Stimulated activated CD8-positive, alpha-beta memory T cell treated with anti-CD3 and anti-CD28 coated beads, Interleukin-15, amount 100 ng/mL, for 24 hours (primary cell): Measurements from ENCODE around the gene ESRRB.

Experiments
- DNase-seq: peaks from one replicate; pipeline ENCODE4 v3.0.0-alpha.2; 2020; ENCODE audit warnings: low read depth

ESRRB gene

DNA sequence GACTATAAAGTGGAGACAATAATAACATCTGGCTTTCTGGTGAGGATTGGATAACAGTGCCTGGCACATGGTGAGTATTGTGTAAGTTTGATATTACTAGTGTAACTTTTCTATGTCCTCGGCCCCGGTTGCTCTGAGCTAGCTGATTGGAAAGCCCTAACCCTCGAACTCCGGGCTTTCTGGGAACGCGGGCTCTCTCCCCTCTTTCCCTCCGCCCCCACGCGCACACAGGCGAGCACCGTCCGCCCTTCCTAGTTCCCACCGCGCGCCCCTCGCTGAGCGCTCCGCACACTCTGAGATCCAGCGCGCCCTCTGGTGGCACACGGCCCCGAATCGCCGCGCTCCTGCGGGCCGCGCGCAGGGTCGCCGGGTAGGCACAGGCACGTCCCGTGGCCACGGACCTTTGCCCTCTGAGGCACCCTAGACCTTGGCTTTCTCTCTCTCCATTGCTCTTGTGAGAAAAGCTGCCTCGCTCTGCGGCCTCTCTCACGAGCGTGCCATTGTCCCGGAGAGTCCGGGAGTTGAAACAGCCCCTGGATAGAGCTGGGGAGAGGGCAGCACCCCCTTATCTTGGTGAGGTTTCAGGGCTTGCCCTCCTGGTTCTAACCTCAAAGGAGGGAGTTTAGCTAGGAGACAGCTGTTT is 23.2 kb upstream of the ESRRB start:
- DNase-seq, result peak; percentile 49

DNA sequence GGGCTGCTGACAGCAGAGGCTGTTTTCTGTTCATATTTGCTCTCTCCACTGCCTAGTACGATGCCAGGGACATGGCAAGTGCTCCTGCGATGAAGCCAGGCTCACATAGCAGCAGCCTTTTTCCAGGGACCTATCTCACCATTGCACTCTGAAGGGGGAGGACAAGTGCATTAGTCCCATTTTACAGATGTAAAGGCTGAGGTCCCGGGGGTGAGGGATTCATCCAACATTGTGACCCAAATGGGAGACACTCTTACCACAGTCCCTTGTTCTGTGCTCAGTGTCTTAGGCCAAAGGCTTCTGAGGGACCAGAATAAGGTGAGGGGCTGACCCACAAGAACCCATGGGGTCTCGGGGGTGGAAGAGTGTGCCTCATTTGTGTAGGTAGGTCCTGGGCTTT is 21.6 kb upstream of the ESRRB start:
- DNase-seq, result no peak

DNA sequence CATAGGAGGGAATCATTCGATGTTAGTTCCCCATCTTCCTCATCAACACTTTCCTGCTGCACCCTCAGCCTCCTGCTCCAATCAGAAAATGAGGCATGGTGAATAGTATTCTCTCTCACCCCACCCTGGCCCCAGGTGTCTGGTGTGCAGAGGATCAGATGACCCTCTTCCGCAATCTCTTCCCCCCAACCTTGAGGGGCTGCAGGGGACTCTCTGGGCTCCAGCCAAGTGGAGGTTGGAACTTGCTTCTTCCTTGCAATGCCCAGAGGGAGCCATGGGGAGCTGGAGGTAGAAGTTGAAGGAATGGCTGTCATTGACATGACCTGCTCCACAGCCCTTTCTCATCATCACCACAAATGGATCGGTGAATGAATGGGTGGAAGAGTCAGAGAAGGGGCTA is 20.2 kb upstream of the ESRRB start:
- no peak for DNase-seq

DNA sequence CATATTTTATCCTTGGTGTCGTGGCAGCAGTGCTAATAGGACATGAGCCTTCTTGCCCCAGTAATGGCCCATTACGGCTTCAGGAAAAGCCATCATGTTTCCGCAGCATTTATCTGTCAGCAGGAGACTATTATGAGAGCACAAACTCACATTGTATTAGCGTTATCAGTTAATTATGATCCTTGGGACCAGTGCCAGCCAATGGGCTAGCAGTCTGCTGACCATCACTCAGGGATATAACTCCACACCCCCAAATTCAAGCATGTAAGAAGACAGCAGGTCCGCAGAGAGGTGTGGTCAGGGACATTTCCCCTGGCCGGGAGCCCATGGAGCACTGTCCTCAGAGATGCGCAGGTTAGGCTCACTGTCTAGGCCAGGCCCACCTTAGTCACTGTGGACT is 4.9 kb upstream of the ESRRB start:
- DNase-seq, result no peak

DNA sequence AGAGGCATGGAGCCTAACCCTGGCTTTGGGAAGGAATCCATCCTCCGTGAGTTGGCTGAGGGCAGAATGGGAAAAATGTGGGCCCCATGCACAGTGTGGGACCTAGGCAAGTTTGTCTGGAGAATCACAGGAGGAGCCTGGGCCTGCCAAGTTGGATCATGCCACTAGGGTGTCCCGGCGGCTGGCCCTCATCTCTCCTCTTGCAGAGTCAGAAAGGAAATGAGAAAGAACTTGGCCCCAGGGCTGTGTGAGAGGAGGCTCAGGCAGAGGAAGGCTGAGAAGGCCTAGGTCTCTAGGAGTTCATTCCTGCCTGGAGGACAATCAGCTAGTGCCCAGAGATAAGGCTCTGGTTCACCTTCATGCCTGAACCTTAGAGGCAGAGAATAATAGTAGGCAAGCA is 2.5 kb upstream of the ESRRB start:
- DNase-seq, result no peak

DNA sequence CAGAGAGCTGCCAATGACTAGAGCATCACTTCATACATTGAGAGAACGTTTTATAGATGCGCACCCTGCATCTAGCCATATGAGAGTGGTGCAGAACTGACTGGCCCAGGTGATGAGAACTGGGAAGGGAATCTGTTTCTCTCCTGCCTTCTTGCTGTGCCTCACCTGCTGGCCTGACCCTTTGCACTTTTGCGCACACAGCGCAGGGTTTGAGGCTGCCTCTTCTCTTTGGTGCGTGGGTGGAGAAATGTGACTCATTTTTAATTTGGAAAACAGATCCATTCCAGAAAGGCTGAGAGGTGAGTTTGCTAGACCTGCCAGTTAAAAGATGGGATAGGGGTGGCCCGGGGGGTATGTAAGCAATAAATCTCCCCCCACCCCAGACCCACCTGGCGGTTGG is 453 bp upstream of the ESRRB start:
- DNase-seq, result no peak

DNA sequence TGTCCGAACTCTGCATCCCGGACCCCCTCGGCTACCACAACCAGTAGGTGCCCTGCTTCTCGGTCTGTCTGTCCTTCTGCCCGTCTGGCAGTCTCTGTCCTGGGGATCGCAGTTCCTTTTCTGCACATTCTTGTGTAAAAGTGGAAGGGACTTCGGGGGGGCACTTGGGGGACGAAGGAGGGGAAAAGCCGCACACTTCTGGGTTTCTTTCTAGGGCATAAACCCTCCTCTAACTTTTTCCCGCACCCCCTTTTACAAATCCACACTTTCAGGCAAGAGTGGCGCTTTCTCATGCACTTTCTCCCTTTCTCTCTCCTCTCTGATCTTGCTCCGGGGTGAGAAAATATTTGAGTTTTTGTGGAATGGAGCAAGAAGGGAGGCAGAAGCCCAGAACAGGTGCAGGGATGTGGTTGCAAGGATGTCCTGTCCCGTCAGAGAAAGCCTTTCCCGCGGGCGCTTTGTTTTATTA is 506 bp downstream of the ESRRB start:
- no peak for DNase-seq

DNA sequence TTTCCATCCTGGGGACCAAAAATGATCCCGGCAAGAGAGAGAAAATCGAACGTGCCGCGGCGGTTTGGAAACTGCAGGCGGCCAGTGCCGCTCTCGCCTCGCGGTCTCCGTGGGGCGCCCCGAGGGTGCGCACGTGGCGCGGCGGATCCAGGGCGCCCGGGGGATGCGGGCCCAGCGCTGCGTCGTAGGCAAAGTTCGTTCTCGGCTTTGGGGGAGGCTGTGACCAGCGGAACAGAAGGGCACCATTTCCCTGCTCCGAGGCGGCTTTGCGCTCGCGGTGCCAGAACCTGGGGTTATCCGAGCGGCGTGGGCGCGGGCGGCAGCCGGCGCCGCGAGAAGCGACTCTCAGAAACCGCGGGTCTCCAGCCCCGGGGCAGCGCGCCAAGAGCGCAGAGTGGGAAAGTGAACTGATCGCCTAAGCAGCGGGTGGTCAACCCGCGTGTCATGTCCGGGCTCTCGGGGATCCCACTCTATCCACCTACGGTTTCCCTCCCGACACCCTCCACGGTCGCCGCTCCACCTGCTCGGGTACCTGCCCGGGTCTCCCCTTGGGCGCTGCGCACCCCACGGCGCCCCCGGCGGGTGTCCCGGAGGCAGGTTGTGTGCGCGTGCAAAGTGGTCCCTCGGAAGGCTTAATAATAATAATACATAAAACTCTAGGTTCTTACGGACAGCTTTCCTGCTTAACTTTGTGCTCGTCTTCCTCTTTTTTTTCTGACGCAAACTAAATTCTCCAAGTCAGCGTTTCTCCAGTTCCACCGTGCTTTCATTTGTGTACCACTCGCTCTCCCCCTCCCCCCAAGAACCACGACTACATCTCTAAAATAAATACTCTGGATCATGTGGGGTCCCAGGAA is 1.2 kb downstream of the ESRRB start:
- DNase-seq, result no peak

DNA sequence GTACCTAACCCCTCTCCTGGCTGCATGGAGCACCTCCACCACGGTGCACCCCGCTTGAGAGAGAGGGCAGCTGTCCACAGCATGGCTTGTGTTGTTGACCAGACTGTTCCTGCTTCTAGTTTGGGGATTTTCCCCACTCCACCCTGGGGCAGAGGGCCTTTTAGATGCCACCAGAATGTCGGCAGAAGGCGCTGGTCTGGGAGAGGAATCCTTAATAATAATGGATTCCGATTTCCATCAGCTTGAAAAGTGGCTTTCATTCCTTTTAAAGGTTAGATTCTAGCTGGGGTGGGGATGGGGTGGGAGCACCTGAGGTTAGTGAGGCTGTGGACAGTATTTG is 1.8 kb downstream of the ESRRB start:
- DNase-seq, result no peak

DNA sequence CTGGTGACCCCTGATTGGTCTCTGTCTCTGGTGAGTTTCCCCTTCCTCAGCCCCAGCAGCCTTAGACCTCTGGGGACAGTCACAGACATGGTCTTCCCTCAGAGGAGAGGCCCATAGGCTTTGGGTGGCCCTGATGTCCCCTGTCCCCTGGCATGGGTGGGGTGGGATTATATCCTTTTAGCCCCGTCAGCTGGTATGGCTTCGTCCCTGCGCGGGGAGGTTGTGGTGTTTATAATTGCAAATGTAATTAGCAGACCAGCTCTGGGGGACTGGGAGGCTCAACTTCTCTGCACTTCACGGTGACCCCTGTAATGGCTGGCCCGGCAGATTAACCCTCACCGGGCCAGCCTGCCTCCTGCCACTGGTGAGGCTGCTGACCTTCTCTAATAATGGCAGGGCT is 5.1 kb downstream of the ESRRB start:
- no peak for DNase-seq

DNA sequence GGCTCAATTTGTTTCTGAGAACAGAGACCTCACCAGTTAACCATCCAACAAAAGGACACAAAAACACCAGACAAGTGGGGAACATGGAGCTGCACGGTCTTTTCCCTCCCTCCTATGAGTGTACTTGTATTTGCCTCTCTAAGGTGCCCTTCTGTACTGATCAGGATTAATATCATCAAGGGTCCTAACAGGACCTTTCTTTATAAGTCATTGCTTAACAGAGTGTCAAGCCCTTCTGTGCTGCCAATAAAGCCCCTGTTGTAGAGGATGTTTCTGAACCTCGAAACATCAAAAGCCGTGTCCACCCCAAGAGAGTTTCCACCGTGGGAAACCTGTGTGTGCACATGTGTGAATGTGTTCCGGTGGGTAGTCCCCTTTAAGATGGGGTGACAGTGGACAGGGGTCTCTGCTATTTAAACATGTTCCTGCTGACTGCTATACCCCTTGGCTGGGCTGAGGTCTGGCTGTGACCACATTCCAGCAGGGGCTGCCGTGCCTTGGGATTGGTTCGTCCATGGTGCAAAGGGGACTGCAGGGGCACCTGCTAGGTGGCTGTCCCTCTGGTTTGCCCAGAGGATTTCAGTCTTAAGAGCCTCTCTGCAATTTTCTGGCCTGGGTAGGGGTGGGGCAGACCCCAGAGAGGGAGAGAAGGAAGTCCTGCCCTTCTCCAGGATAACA is 6.0 kb downstream of the ESRRB start:
- no peak for DNase-seq

DNA sequence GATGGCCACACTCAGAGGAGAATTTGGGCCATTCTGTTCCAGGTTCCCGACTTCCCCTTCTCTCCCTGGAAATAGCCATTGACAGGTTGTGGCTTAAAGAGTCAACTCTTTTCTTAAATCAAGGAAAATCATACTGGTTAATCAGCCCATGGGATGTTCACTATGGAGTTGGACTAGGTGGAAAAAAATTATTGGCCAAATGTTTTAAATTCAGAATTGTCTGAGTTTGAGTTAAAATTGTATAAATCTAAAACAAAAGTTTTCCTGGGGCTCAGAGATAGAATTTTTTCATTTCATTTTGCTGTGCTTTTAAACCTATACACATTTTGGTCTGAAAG is 6.5 kb downstream of the ESRRB start:
- DNase-seq, result no peak

DNA sequence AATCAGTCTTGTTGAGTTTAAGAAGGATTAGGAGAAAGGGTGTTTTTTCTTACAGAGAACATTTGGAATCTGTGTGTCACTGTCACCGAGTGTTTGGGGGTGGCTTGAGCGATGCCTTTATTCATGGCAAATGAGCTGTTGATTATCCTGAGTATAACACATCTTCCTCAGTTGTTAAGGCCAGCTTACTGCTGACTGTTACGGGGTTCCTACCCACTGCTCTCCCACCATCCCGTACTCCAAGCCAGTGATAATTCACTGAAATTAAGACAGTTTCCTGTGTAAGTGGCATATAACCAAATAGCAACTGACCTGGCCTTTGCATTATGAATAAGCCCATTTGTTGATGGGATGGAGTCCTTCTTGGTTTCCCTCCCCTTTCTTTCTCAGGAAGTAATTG is 9.5 kb downstream of the ESRRB start:
- DNase-seq, result no peak

DNA sequence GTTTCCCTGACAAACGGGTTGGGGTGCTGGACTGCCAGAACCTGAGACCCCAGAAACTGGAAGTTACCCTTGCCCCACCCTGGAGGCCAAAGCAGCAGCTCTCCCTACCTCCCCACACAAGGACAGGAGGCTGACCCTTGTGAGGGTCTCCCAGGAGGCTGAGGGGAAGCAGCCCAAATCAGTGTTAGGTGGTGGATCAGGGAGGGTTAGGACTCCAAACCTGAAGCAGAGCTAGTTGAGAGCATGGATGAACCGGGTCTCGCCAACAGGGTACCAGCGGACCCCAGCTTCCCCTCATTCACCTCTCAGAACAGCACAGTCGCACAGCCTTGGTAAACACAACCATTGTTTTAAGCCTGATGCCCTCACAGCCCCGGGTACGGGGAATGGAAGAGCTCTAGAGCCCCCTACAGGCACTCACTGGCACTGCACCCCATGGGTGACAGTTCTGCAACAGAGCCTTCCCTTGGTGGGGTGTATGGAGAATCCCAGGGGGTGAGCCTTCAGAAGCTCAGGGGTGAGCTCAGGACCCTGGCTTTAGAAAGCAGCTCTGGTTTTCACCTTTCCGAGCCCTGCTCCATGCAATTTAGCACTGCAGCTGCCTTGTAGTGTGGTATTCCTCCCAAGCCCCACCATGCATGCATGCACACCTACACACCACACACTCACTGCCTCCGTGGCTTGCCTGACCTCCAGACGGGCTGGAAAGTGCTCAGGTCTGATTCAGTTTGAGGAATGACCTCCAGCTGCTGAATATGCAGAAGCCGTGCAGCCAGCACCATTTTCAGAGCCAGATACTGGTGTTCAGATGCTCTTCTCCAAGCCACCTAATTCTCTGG is 11.2 kb downstream of the ESRRB start:
- peak; percentile 53 for DNase-seq

DNA sequence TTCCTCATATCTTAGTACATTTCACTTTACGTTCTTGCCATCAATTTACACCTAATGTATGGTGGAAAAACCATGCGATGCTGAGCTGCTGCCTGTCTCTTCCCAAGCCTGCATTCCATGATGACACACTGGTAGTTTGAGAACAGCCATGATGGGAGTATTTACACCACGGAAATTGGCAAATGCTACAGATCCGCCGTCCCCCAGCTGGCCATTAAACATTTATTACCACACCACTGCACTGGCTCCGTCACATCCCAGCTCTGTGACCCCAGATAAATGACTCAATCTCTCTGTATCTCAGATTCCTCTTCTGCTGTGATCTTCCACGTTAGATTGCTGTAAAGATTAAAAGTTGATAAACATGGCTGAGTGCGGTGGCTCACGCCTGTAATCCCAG is 13.9 kb downstream of the ESRRB start:
- DNase-seq, result no peak

DNA sequence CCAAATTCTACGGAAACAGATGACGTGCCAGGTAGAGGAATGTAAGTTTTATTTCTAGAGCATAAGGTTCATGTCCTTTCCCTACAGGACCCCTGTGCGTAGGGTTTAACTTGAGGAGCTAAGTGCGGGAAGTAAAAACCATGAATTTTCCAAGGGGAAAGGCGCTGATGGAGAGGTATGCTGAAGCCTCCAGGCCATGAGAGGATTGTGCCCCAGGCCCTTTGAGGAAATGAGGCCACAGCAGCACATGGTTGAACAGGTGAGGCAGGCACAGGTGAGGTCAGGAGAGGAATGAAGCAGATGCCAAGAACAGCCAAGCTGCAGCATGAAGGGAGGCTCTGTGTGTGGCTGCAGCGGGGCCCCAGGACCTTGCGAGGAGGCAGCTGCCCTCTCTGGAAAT is 14.7 kb downstream of the ESRRB start:
- no peak for DNase-seq

DNA sequence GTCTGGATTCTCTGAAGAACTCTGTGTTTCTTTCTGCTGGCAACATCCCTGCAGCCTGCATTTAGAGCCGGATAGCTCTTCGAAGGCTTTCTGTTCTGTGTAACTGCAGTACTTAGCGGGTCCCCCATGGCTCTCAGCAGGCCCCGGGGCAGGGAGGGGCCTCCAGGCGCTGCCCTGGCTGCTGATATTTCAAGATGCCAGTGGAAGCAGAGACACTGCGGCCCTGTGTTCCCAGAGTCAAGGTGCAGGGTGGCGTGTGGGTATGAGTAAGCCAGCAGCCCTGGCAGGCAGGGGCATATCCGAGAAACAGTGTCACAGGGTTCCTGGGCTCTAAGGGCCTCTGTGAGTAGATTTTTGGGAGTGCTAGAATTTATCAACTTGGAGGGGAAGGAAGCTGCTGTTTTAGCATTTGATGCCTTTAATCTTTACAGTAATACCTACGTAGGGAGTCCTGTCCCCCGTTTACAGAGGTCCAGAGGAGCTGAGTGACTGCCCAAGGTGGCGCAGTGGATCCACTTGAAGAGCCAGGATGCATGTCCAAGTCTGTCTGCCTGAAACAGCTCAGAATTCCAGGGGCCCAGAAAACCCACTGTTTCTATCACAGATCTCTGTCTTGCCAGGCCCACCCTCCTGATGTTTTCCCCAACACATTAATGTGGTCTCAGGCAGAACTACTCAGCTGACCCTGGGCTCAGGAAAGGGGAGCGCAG is 16.2 kb downstream of the ESRRB start:
- DNase-seq, result no peak

DNA sequence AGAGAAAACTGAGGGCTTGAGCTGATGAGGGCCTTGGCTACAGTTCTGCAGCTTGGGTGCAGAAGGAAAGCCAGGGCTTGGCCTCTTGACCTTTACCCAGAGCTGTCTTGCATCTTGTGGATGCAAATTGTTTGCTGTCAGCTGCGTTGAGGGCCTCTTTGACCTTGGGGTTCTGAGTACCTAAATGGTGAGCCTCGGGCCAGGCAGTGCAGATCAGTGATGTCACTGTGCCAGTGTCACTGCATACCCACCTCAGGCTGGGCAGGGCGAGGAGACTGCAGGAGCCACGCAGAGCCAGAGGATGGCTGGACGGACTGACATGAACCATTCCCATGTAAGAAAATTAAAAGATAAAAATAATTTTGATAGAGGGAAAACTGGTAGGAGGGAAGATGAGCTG is 18.6 kb downstream of the ESRRB start:
- no peak for DNase-seq

DNA sequence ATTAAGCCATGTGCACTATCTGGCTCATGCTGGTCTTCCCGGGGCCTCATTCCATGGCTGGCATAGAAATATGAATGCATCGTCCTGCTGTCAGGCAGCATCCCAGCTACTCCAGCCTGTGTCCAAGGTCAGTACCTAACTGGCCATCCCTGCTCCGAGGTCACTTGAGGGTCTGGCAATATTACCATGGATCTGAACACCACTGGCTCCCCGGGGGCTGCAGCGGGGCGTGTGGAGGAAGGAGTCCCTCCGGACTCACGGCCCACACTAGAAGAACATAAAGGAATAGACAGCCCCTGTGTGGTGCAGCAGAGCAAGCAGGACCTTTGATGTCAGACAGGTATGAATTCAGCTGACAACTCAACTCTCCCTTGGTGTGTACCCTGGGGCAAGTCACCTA is 19.2 kb downstream of the ESRRB start:
- no peak for DNase-seq

DNA sequence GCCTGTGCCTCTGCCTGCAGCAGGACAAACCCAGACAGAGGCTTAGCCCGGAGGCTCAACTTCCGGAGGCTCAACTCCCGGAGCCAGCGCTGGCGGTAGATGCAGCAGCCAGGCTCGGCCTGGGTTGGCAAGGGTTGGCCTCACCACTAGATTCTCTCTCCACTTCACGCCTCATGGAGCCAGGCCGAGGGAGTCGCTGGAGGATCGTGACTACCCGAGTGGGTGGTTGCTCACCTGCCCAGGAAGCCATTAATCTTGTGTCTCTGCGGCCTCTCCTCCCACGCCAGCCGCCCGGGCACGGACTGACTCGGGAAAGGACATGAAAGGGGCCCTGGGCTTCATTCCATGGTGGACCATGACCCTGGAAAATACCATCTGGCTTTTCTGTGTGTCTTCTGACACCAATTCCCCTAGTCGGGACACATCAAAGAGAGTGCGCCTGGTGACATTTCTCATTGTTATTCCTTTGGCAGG is 20.8 kb downstream of the ESRRB start:
- DNase-seq, result no peak

DNA sequence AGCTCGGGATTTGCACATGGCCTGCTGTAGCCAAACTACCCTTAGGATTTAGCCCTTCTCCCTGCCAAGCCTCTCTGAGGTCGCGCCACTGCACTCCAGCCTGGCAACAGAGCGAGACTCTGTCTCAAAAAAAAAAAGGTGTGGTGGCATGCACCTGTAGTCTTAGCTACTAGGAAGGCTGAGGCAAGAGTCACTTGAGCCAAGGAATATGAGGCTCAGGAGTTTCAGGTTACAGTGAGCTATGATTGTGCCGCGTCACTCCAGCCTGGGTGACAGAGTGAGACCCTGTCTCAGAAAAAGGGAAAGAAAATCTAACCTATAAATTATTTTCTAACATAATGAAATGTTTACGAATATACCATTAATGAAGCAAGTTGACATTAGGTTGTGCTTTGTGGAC is 29.7 kb downstream of the ESRRB start:
- no peak for DNase-seq
